ENCODE measurements around the gene ABCB4. TPM values are rescaled to one million over a fixed set of nuclear protein-coding genes. Genes with fewer than 3 reads are reported as not detected.
"Not testable (repeated sequence)": the region's sequence is repeated elsewhere in the genome, so short reads cannot be mapped to it uniquely, and the experiment has no call there.

Gene ABCB4
- total and polyA plus RNA-seq, 9 donors, result 0.13 to 2.1 (median 0.45) TPM

DNA sequence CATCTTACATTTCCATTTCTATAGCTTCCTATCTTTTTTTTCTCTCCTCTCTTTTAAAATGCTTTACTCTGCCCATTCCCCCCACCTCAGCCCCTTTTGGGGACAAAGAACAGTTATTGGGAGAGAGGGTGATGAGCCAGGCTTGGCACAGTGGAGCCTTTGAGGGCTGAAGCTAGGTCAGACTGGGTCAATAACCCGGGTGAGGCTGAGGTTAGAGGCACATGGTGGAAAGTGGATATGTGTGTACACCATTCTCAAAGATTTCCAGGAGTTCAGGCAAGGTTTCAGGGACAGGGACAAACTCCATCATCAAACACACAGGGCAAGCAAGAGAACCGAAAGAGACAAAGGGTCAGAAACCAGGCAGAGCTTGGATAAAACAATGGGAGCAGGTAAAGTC lies 11.5 kb downstream of the ABCB4 start:
- Histone ChIP-seq H3K27me3 (no peaks in the 10 kb centered on the region), H3K27ac (no peak overlapping the region), H3K9me3 (no peaks in the 10 kb centered on the region), H3K4me3 (no peak overlapping the region), H3K4me1 (ENCODE audit: insufficient read depth) (no peaks in the 10 kb centered on the region), H3K36me3 (no peaks in the 10 kb centered on the region)
- DNase-seq, result no peak
- intact Hi-C loops (cut with DNase I), result no loop called here
- TF ChIP-seq POLR2A (IDR thresholded peaks at IDR 0.05), result no peak
- no peak for TF ChIP-seq EP300 (IDR thresholded peaks at IDR 0.05)
- TF ChIP-seq, protein P1, sequence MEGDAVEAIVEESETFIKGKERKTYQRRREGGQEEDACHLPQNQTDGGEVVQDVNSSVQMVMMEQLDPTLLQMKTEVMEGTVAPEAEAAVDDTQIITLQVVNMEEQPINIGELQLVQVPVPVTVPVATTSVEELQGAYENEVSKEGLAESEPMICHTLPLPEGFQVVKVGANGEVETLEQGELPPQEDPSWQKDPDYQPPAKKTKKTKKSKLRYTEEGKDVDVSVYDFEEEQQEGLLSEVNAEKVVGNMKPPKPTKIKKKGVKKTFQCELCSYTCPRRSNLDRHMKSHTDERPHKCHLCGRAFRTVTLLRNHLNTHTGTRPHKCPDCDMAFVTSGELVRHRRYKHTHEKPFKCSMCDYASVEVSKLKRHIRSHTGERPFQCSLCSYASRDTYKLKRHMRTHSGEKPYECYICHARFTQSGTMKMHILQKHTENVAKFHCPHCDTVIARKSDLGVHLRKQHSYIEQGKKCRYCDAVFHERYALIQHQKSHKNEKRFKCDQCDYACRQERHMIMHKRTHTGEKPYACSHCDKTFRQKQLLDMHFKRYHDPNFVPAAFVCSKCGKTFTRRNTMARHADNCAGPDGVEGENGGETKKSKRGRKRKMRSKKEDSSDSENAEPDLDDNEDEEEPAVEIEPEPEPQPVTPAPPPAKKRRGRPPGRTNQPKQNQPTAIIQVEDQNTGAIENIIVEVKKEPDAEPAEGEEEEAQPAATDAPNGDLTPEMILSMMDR (IDR thresholded peaks at IDR 0.05), result no peak
- 73 to 80% (median 79%) methylated on average over 2 of the region's 2 CpGs for WGBS, 3 donors

DNA sequence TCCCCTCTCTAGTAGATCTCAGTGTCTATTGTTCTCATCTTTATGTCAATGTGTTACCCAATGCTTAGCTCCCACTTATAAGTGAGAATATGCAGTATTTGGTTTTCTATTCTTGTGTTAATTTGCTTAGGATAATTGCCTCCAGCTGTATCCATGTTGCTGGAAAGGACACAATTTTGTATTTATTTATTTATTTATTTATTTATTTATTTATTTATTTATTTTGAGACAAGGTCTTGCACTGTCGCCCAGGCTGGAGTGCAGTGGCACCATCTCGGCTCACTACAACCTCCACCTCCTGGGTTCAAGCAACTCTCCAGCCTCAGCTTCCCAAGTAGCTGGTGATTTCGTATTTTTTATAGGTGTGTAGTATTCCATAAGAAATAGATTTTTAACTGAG lies 15.0 kb downstream of the ABCB4 start:
- DNase-seq; H3K4me1 ChIP-seq (ENCODE audit: insufficient read depth); intact Hi-C loops (cut with DNase I); H3K27ac ChIP-seq; H3K36me3 ChIP-seq; H3K27me3 ChIP-seq; H3K4me3 ChIP-seq; H3K9me3 ChIP-seq: not testable (repeated sequence)
- WGBS, 3 donors, result 92 to 97% (median 93%) methylated on average over 3 of the region's 3 CpGs

DNA sequence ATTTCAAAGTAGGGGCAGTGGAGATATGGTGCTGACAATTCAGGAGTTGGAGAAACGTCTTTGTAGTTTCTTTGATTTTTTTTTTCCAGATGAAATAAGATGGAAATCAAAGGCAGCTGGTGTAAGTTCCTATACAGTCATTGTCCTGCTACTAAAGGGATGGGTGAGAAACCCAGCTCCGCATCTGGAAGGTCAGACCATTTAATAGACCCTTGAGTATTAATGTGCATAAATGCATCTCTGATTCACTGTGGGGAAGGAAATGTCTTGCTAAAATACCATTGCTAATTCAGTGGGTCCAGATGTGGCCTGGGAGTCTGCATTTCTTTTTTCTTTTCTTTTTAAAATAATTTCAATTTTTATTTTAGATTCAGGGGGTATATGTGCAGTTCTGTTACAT lies 15.5 kb downstream of the ABCB4 start:
- TF ChIP-seq EP300 (IDR thresholded peaks at IDR 0.05), result no peak
- no peak for TF ChIP-seq POLR2A (IDR thresholded peaks at IDR 0.05)
- TF ChIP-seq, protein P1 (IDR thresholded peaks at IDR 0.05), result no peak
- WGBS, 3 donors, result 83 to 96% (median 83%) methylated on average over 2 of the region's 2 CpGs
- no peaks in the 10 kb centered on the region for H3K36me3 ChIP-seq
- intact Hi-C loops (cut with DNase I), result no loop called here
- H3K9me3 ChIP-seq, result no peaks in the 10 kb centered on the region
- no peak for DNase-seq
- no peaks in the 10 kb centered on the region for H3K4me1 ChIP-seq (ENCODE audit: insufficient read depth)
- H3K27ac ChIP-seq, result no peak overlapping the region
- H3K4me3 ChIP-seq, result no peak overlapping the region
- H3K27me3 ChIP-seq, result no peaks in the 10 kb centered on the region

DNA sequence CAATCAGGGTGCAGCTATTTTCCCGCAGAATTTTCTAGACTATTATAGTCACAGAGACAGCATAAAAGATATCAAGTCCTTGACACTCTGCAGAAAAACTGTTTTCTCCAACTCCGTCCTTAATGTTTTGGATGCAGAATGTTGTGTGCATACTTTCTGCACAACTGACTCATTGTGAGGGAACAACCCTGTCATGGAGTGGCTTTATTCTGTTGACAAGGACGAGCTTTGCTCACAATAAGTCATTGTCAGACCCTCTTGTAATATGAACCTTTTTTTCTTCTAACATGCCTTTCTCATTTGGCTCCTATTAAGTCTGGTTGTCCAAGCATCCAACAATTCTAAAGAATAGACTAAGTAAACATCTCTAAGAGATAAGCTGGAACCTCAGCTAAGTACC lies 17.3 kb downstream of the ABCB4 start:
- Histone ChIP-seq H3K27ac (no peak overlapping the region), H3K4me3 (no peak overlapping the region), H3K4me1 (ENCODE audit: insufficient read depth) (no peaks in the 10 kb centered on the region), H3K27me3 (no peaks in the 10 kb centered on the region), H3K9me3 (no peaks in the 10 kb centered on the region), H3K36me3 (no peaks in the 10 kb centered on the region)
- TF ChIP-seq, protein P1 (IDR thresholded peaks at IDR 0.05), result no peak
- no peak for TF ChIP-seq EP300 (IDR thresholded peaks at IDR 0.05)
- no peak for TF ChIP-seq POLR2A (IDR thresholded peaks at IDR 0.05)
- DNase-seq, result no peak
- intact Hi-C loops (cut with DNase I), result no loop called here
- WGBS, 3 donors, result 32 to 51% (median 38%) methylated on average over 3 of the region's 3 CpGs

DNA sequence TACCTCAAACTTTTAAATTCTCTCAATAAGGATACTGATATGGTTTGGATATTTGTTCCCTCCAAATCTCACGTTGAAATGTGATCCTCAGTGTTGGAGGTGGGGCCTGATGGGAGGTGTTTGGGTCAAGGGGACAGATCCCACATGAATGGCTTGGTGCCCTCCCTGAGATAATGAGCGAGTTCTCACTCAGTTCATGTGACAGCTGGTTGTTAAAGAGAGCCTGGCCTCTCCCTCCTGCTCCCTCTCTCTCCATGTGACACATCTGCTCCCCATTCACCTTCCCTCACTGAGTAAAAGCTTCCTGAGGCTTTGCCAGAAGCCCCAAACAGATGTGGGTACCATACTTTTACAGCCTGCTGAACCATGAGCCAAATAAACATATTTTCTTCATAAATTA lies 19.2 kb downstream of the ABCB4 start:
- no peak overlapping the region for H3K4me3 ChIP-seq
- H3K27ac ChIP-seq, result no peak overlapping the region
- 7 to 10% (median 7%) methylated on average over 2 of the region's 2 CpGs for WGBS, 3 donors
- no peaks in the 10 kb centered on the region for H3K27me3 ChIP-seq
- intact Hi-C loops (cut with DNase I), result no loop called here
- H3K36me3 ChIP-seq, result no peaks in the 10 kb centered on the region
- TF ChIP-seq POLR2A (IDR thresholded peaks at IDR 0.05), result no peak
- TF ChIP-seq, protein P1 (IDR thresholded peaks at IDR 0.05), result no peak
- TF ChIP-seq EP300 (IDR thresholded peaks at IDR 0.05), result no peak
- H3K4me1 ChIP-seq (ENCODE audit: insufficient read depth), result no peaks in the 10 kb centered on the region
- DNase-seq, result no peak
- H3K9me3 ChIP-seq, result no peaks in the 10 kb centered on the region
